HepG2 (cell line): ENCODE results near the gene SPAG6. TPM values are rescaled to one million over a fixed set of nuclear protein-coding genes. Genes with fewer than 3 reads are reported as not detected.

ENCODE experiments used
- ARID5B ChIP-seq: IDR thresholded peaks from 2 replicates; pipeline ENCODE4 v1.4.0; 2020; ENCODE audit warnings: mild to moderate bottlenecking, missing genetic modification reagents
- CHD2 ChIP-seq: IDR thresholded peaks from 2 replicates; pipeline ENCODE4 v1.6.1; 2011; ENCODE audit warnings: low read depth, low read length, improper control_type of control experiment
- DMAP1 ChIP-seq: IDR thresholded peaks from 2 replicates; pipeline ENCODE4 v1.6.1; 2016
- FOXP4 ChIP-seq: sonication (generic); formaldehyde crosslinking; IDR thresholded peaks from 2 replicates; pipeline ENCODE4 v1.4.0; 2020; ENCODE audit warnings: missing genetic modification reagents
- HNF4A ChIP-seq: sonication (generic); formaldehyde crosslinking; IDR thresholded peaks from 2 replicates; pipeline ENCODE4 v1.4.0; 2020; ENCODE audit warnings: missing genetic modification reagents
- MYPOP ChIP-seq: sonication (generic); formaldehyde crosslinking; IDR thresholded peaks from 2 replicates; pipeline ENCODE4 v1.8.1; 2023; ENCODE audit warnings: mild to moderate bottlenecking, moderate library complexity, missing genetic modification reagents
- ONECUT2 ChIP-seq: sonication (generic); formaldehyde crosslinking; IDR thresholded peaks from 2 replicates; pipeline ENCODE4 v1.4.0; 2020; ENCODE audit warnings: missing genetic modification reagents
- POLR2AphosphoS5 ChIP-seq: IDR thresholded peaks from 2 replicates; pipeline ENCODE4 v1.6.1; 2012; ENCODE audit warnings: low read depth, low read length
- PPARG ChIP-seq: conservative IDR thresholded peaks from 2 replicates; pipeline ENCODE4 v1.6.1; 2016; ENCODE audit warnings: missing biosample characterization, missing genetic modification reagents
- SMC3 ChIP-seq: IDR thresholded peaks from 2 replicates; pipeline ENCODE4 v1.6.1; 2011; ENCODE audit warnings: low read length, improper control_type of control experiment
- TAF15 ChIP-seq: fragments of 200-400 bp; formaldehyde crosslinking; IDR thresholded peaks from one replicate; pipeline ENCODE4 v1.6.1; 2018; ENCODE audit warnings: mild to moderate bottlenecking, low read depth, low read length; ENCODE audit not compliant: poor library complexity, severe bottlenecking
- YY1 ChIP-seq: IDR thresholded peaks from 2 replicates; pipeline ENCODE4 v1.6.1; 2011; ENCODE audit warnings: low read length, low read depth, moderate library complexity, mild to moderate bottlenecking; ENCODE audit not compliant: insufficient read depth, insufficient replicate concordance
- ZNF564 ChIP-seq: sonication (generic); formaldehyde crosslinking; IDR thresholded peaks from 2 replicates; pipeline ENCODE4 v1.8.1; 2023; ENCODE audit warnings: mild to moderate bottlenecking, missing genetic modification reagents
- ZNF576 ChIP-seq: sonication (generic); formaldehyde crosslinking; IDR thresholded peaks from 2 replicates; pipeline ENCODE4 v1.4.0; 2020; ENCODE audit warnings: mild to moderate bottlenecking, missing genetic modification reagents
- ZNF597 ChIP-seq: sonication (generic); formaldehyde crosslinking; IDR thresholded peaks from 2 replicates; pipeline ENCODE4 v1.5.0; 2020; ENCODE audit warnings: missing genetic modification reagents
- ZNF614 ChIP-seq: IDR thresholded peaks from 2 replicates; pipeline ENCODE4 v1.6.1; 2018; ENCODE audit warnings: missing biosample characterization, missing genetic modification reagents, inconsistent platforms, borderline replicate concordance
- ZNF703 ChIP-seq: sonication (generic); formaldehyde crosslinking; IDR thresholded peaks from 2 replicates; pipeline ENCODE4 v1.5.1; 2020; ENCODE audit warnings: missing genetic modification reagents, mild to moderate bottlenecking, moderate library complexity, borderline replicate concordance
- ZNF724P ChIP-seq: sonication (generic); formaldehyde crosslinking; IDR thresholded peaks from 2 replicates; pipeline ENCODE4 v1.8.0; 2022; ENCODE audit warnings: missing genetic modification reagents, borderline replicate concordance
- polyA plus RNA-seq, 8 experiments: library from polyadenylated mRNA; depleted of rRNA in 3 of 8; stranded (reverse) in 7 of 8; unstranded in 1 of 8; fragments of >200 nt; fragmentation: Illumina TruSeq in 4 of 8; extraction: Trizol in 4 of 8; gene quantifications; 2 replicates each; pipeline versions ENCODE4 v1.2.1 to v1.2.3, GENCODE V29; 2011 to 2016; ENCODE audit warnings: low read depth in 4 of 8, missing spikeins in 1 of 8, mixed read lengths in 1 of 8; ENCODE audit not compliant: insufficient read depth in 1 of 8
- total RNA-seq, 5 experiments: library from RNA; depleted of rRNA; stranded (reverse); fragments of >200 nt; fragmentation: Illumina TruSeq; extraction: Trizol; gene quantifications; 2 replicates each; pipeline ENCODE4 v1.2.3, GENCODE V29; 2016; ENCODE audit warnings: low read depth in 1 of 5

SPAG6 gene
- total and polyA plus RNA-seq, 2 of the 13 experiments (the other 11 are each of a cell fraction or from before 2014, with no cell fraction given) = not detected

GRCh38 chr10:22437620-22438588 is 92.6 kb downstream of the SPAG6 start (continued):
- TF ChIP-seq PPARG (CRISPR knock-in tag) (no peak), ZNF564 (CRISPR knock-in tag) (peak; percentile 11; the same call in 1 of the 2 replicates), ZNF703 (CRISPR knock-in tag) (no peak), ARID5B (CRISPR knock-in tag) (peak; percentile 40; the same call in 1 of the 2 replicates), MYPOP (CRISPR knock-in tag) (no peak), FOXP4 (CRISPR knock-in tag) (peak; percentile 72), CHD2 (no peak), ONECUT2 (CRISPR knock-in tag) (no peak), ZNF597 (CRISPR knock-in tag) (no peak), HNF4A (CRISPR knock-in tag) (peak; percentile 70), ZNF576 (CRISPR knock-in tag) (no peak), DMAP1 (CRISPR knock-in tag) (no peak; the same call in 1 of the 2 replicates), SMC3 (no peak), ZNF614 (CRISPR knock-in tag) (no peak), YY1 (no peak), ZNF724P (CRISPR knock-in tag) (0 out of 2 replicates have a peak, but pooled peaks have one; percentile 37), TAF15 (no peak), POLR2AphosphoS5 (no peak)
